ENCODE results near the gene OR7G1. TPM values are rescaled to one million over a fixed set of nuclear protein-coding genes. Genes with fewer than 3 reads are reported as not detected.

OR7G1 gene
- total RNA-seq, 2 donors from 2014 or later: not detected

DNA sequence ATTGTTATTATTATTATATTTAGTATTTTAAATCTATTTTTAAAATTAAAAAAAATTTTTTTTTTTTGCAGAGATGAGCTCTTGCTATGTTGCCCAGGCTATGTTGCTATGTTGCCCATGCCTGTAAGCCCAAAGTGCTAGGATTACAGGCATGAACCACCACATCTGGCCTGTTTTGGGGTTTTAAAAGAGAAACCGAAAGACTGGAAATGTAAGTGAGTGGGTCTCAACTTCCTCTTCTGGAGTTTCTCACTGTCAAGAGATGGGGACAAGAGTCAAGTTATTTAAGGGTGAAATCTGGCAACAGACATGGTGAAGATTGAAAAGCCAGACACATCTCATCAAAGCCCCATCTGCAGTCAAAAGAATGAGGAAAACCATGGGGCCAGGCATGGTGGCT lies 15.4 kb upstream of the OR7G1 start:
- H3K27me3 ChIP-seq: no peaks in the 10 kb centered on the region
- TF ChIP-seq, protein P1, sequence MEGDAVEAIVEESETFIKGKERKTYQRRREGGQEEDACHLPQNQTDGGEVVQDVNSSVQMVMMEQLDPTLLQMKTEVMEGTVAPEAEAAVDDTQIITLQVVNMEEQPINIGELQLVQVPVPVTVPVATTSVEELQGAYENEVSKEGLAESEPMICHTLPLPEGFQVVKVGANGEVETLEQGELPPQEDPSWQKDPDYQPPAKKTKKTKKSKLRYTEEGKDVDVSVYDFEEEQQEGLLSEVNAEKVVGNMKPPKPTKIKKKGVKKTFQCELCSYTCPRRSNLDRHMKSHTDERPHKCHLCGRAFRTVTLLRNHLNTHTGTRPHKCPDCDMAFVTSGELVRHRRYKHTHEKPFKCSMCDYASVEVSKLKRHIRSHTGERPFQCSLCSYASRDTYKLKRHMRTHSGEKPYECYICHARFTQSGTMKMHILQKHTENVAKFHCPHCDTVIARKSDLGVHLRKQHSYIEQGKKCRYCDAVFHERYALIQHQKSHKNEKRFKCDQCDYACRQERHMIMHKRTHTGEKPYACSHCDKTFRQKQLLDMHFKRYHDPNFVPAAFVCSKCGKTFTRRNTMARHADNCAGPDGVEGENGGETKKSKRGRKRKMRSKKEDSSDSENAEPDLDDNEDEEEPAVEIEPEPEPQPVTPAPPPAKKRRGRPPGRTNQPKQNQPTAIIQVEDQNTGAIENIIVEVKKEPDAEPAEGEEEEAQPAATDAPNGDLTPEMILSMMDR (IDR thresholded peaks at IDR 0.05): no peak
- intact Hi-C loops (cut with DNase I): loop anchor here (10.0 kb wide), 1 partner anchor 664 kb away; no protein-coding TSS in a partner anchor

DNA sequence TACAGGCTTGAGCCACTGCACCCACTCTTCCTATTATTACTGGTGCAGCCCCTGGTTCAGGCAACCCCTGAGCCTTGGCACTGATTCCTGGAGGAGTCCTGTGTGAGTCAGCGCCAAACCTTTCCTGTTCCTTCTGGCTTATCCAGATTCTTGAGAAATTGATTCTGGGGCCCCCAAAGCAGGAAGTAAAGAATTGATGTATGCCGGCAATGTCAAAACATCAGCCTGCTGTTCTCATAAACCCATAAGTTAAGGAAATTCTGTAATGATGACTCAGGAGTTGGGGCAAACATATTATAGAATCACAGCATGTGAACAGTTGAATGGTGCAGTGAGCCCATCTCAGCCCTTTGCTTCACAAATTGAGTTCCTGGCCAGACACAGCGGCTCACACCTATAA lies 12.6 kb upstream of the OR7G1 start:
- H3K4me3 ChIP-seq: no peak overlapping the region
- no peaks in the 10 kb centered on the region for H3K36me3 ChIP-seq
- no peak for DNase-seq
- TF ChIP-seq, protein P1 (IDR thresholded peaks at IDR 0.05): no peak
- H3K9ac ChIP-seq (ENCODE audit: low read depth in 2 of 2, low read length in 2 of 2): no peak overlapping the region
- H3K4me1 ChIP-seq: no peaks in the 10 kb centered on the region
- intact Hi-C loops (cut with DNase I): no loop called here
- no peaks in the 10 kb centered on the region for H3K27me3 ChIP-seq
- no peaks in the 10 kb centered on the region for H3K9me3 ChIP-seq
- H3K27ac ChIP-seq: no peak overlapping the region

More for the DNA sequence above, 15.4 kb upstream of the OR7G1 start:
- no peak for DNase-seq
- H3K9me3 ChIP-seq: no peaks in the 10 kb centered on the region
- no peak overlapping the region for H3K27ac ChIP-seq
- H3K36me3 ChIP-seq: no peaks in the 10 kb centered on the region
- H3K4me3 ChIP-seq: no peak overlapping the region
- no peak overlapping the region for H3K9ac ChIP-seq (ENCODE audit: low read depth in 2 of 2, low read length in 2 of 2)
- no peaks in the 10 kb centered on the region for H3K4me1 ChIP-seq

DNA sequence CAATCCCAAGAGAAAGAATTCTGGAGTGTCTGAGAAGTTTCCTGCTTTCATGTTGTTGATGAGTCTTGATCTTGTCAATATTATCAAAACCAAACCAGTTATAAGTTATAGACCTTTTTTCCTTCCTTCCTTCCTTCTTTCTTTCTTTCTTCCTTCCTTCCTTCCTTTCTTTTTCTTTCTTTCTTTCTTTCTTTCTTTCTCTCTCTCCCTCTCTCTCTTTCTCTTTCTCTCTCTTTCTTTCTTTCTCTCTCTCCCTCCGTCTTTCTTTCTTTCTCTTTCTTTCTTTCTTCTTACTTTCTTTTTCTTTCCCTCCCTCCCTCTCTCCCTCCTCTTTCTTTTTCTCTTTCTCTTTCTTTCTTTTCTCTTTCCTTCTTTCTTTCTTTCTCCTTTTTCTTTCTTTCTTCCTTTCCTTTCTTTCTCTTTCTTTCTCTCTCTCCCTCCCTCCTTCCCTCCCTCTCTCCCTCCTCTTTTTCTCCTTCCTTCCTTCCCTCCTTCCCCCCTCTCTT lies 11.4 kb upstream of the OR7G1 start, which contains the start of gene OR7G3:
OR7G3 (minus strand) TSS at position 51 of the 506 bp plus-strand sequence; CDS start at position 51, 0 bp downstream.
- Histone ChIP-seq H3K27me3 (no peaks in the 10 kb centered on the region), H3K9me3 (no peaks in the 10 kb centered on the region), H3K36me3 (no peaks in the 10 kb centered on the region), H3K27ac (no peak within 1 kb of the TSS), H3K9ac (ENCODE audit: low read depth in 2 of 2, low read length in 2 of 2) (no peak within 1 kb of the TSS), H3K4me3 (no peak within 1 kb of the TSS), H3K4me1 (no peaks in the 10 kb centered on the region)
- intact Hi-C loops (cut with DNase I): no loop called here
- TF ChIP-seq, protein P1 (IDR thresholded peaks at IDR 0.05): no peak
- DNase-seq: no peak

DNA sequence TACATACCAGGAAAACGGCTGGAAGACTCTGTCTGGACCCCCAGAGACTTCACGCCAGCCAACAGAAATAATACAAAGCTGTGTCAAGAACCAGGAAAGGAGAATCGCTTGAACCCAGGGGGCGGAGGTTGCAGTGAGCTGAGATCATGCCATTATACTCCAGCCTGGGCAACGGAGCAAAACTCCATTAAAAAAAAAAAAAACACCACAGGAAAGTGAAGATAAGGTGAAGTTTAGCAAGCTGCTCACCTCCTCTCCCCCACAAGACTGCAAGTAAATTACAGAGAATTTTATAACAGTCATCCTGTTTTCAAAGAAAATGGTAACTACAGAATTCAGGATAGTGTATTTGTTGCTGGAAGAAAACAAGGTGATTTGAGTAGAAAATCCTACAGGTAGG lies 984 bp upstream of the OR7G1 start:
- Histone ChIP-seq H3K4me1 (no peaks in the 10 kb centered on the region), H3K9me3 (no peaks in the 10 kb centered on the region), H3K27me3 (no peaks in the 10 kb centered on the region), H3K9ac (ENCODE audit: low read depth in 2 of 2, low read length in 2 of 2) (no peak overlapping the region), H3K4me3 (no peak overlapping the region), H3K36me3 (no peaks in the 10 kb centered on the region), H3K27ac (no peak overlapping the region)
- TF ChIP-seq, protein P1 (IDR thresholded peaks at IDR 0.05): no peak
- intact Hi-C loops (cut with DNase I): no loop called here
- no peak for DNase-seq

DNA sequence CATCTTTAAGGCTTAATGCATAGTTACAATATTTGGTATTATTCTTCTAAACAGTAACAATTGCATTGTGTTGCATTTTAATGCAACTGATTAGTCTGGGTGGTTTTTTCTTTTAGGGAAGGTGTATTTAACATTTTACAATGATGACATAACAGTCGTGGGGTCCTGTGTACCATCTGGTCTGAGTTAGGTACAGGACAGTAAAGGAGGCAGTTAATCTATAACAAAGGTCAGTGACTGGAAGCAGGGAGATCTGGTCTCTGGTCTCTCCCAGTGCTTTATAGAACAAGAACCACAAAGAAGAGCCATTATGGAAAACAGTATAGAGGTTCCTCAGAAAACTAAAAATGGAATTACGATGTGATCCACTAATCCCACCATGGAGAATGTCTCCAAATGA lies 5.6 kb downstream of the OR7G1 start:
- Histone ChIP-seq H3K36me3 (no peaks in the 10 kb centered on the region), H3K4me3 (no peak overlapping the region), H3K27ac (no peak overlapping the region), H3K4me1 (no peaks in the 10 kb centered on the region), H3K9me3 (no peaks in the 10 kb centered on the region), H3K9ac (ENCODE audit: low read depth in 2 of 2, low read length in 2 of 2) (no peak overlapping the region), H3K27me3 (no peaks in the 10 kb centered on the region)
- TF ChIP-seq, protein P1 (IDR thresholded peaks at IDR 0.05): no peak
- DNase-seq: no peak
- intact Hi-C loops (cut with DNase I): no loop called here

Data from colonic mucosa (tissue), 4 donors.